ENCODE measurements around the gene GRWD1. TPM values are rescaled to one million over a fixed set of nuclear protein-coding genes. Genes with fewer than 3 reads are reported as not detected.

Gene GRWD1
- total and polyA plus RNA-seq, 2 of the 8 experiments (the other 6 are each of a cell fraction or from before 2014, with no cell fraction given): 36.9 to 61.9 TPM

- DNase-seq (ENCODE audit: low read depth in 1 of 2, low spot score in 2 of 2) (no peak), FAIRE-seq (no peak)
- Histone ChIP-seq H3K14ac (ENCODE audit: insufficient read length) (no peak overlapping the region), H3K23ac (ENCODE audit: insufficient read length) (no peak overlapping the region), H3K4me1 (replicated peaks in 1 of 4; ENCODE audit: control insufficient read depth in 3 of 4, insufficient read depth in 4 of 4, low read length in 3 of 4) (peaks cover 0 to 1% (median 0%) of the 10 kb centered on the region in 4 experiments; a peak in 1 of 7 replicates), H2BK120ac (replicated peaks; ENCODE audit: low read depth, low read length) (no peak overlapping the region), H4K5ac (ENCODE audit: insufficient read length, low read depth, low read length) (no peak overlapping the region), H3K4me2 (ENCODE audit: insufficient read depth in 1 of 2, low read depth in 2 of 2, low read length in 2 of 2) (peak overlapping the region in 1 of 2 experiments; percentile 47; a peak in 1 of 4 replicates), H3K36me3 (ENCODE audit: control insufficient read depth in 2 of 4, insufficient read depth in 4 of 4, low read length in 3 of 4) (peaks cover 10 to 42% (median 27%) of the 10 kb centered on the region in 4 experiments), H3K79me2 (ENCODE audit: control insufficient read depth in 1 of 2, insufficient read depth in 2 of 2, low read length in 2 of 2) (no peaks in the 10 kb centered on the region), H4K8ac (ENCODE audit: extremely low read depth, insufficient read depth, low read length) (no peak overlapping the region), H2BK12ac (ENCODE audit: low read depth, low read length) (peak overlapping the region; percentile 68; the same call in 1 of the 2 replicates), H3K9ac (replicated peaks in 1 of 4; ENCODE audit: extremely low read depth in 1 of 4, low read depth in 3 of 4, low read length in 3 of 4) (no peak overlapping the region), H3K4me3 (ENCODE audit: extremely low read depth in 1 of 4, insufficient read depth in 2 of 4, low read depth in 3 of 4, low read length in 4 of 4) (peak overlapping the region in 1 of 4 experiments; percentile 29; a peak in 1 of 8 replicates), H2BK20ac (ENCODE audit: low read length) (no peak overlapping the region), H2AK5ac (ENCODE audit: low read depth, low read length) (no peak overlapping the region), H4K91ac (replicated peaks; ENCODE audit: insufficient read length, low read length) (no peak overlapping the region), H2BK15ac (ENCODE audit: low read length) (no peak overlapping the region), H3K18ac (ENCODE audit: extremely low read depth, low read length) (no peak overlapping the region), H4K20me1 (replicated peaks in 1 of 2; ENCODE audit: control insufficient read depth in 1 of 2, insufficient read depth in 2 of 2, low read length in 2 of 2) (peaks cover 8 to 9% of the 10 kb centered on the region in 2 experiments), H3K4ac (replicated peaks; ENCODE audit: insufficient read length, low read depth, low read length) (no peak overlapping the region), H3K27ac (ENCODE audit: low read depth, low read length) (no peak overlapping the region), H3K23me2 (ENCODE audit: low read depth, low read length) (peaks cover 2% of the 10 kb centered on the region; the same call in 1 of the 2 replicates), H3K9me3 (ENCODE audit: insufficient read depth in 2 of 2, low read depth in 1 of 2, low read length in 1 of 2) (no peaks in the 10 kb centered on the region), H2AFZ (ENCODE audit: low read length) (no peak overlapping the region), H2BK5ac (ENCODE audit: low read depth, low read length) (no peak overlapping the region), H3K27me3 (replicated peaks in 1 of 4; ENCODE audit: control insufficient read depth in 3 of 4, extremely low read depth in 1 of 4, insufficient read depth in 3 of 4, low read length in 3 of 4) (no peaks in the 10 kb centered on the region), H3K56ac (replicated peaks; ENCODE audit: insufficient read length, low read depth, low read length) (no peak overlapping the region), H3K79me1 (ENCODE audit: low read depth, low read length) (no peaks in the 10 kb centered on the region)
- ChIA-PET CTCF (ENCODE audit: partially characterized antibody) (interaction anchor here (3.4 kb wide), 1 partner anchor 10 kb away, joined by 18 read pairs; no protein-coding TSS in a partner anchor), POLR2A (ENCODE audit: partially characterized antibody) (interaction anchor here (0.7 to 11.4 kb wide), 16 partner anchors 10 to 165 kb away, joined by 3 to 176 read pairs (median 4); partner anchors contain the start of genes FAM83E, GRWD1 and KCNJ14)
- 96% methylated on average over 20 of the region's 32 CpGs; no CpG with 5 or more reads in 1 of the 2 experiments for WGBS, 2 experiments (ENCODE audit: extremely low coverage in 1 of 2, insufficient coverage in 1 of 2, insufficient read length in 1 of 2, insufficient replicate concordance in 2 of 2, low coverage in 1 of 2, low lambda C conversion rate in 2 of 2, missing lambda C conversion rate in 1 of 2)
- TF ChIP-seq JUN (IDR thresholded peaks at IDR 0.05; ENCODE audit: low read depth, low read length) (no peak), POLR2AphosphoS5 (IDR thresholded peaks at IDR 0.05; ENCODE audit: low read depth, low read length) (0 out of 2 replicates have a peak, but pooled peaks have one; percentile 20)
Observed at GRCh38 chr19:48480183-48480557, 34.4 kb downstream of the GRWD1 start.
